SHP77 treated with DMSO at 0.1 percent for 48 hours (cell line): ENCODE measurements around the gene FAM193B.

Experiments
- DNase-seq: peaks from one replicate; lab custom pipeline; 2025; lab: John Stamatoyannopoulos, UW

FAM193B gene

DNA sequence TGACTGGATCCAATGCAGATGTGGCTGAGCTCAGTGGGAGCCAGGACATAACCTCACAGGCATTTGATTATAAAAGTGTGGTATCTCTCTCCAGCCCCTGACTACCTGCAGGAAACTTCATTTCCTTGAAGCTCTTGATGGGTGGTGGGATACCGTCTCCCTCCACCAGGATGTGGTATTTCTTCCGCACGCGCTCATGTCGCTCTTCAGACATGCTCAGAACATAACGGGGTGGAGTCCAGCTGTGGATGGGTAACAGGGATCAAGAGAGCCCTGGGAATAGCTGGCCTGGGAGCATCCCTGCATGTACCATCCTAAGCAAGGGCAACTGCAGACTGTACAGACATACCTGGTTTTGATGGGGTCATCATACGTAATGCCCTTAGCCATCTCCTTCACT lies 38.8 kb downstream of the FAM193B start:
- DNase-seq = no peak

GRCh38 chr5:177514541-177514940 lies 39.8 kb downstream of the FAM193B start:
- DNase-seq = no peak

GRCh38 chr5:177513500-177513899 lies 40.9 kb downstream of the FAM193B start:
- DNase-seq = no peak

DNA sequence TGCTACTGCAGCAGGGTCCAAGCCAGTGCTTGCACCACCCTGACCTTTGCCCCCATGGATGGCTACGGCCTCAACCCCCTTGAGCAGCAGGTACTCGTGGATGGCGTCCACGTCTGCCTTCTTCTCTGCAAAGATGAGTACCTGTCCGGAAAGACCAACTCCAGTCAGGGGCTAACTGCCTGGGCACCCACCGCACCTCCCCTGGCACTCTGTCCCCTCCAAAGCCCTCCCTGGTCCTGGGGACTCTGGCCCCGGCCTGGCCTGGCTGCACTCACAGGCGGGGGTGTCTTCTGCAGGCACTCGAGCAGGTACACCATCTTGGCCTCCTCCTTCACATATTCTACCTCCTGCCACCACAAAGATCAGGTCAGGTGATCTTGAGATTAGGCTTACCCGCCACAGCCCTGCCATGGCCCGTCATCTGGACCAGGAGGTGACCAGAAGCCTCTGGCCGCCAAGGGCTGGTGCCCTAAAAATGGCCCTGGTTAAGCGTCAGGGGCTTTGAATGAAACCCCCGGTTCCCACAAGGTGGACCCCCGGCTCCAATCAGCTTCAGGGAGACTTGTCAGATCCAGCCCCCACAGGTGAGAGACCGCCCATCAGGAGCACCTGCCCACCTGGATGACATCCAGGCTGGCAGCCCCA lies 41.5 kb downstream of the FAM193B start:
- no peak for DNase-seq

GRCh38 chr5:177511796-177512675 lies 42.3 kb downstream of the FAM193B start:
- DNase-seq = no peak

DNA sequence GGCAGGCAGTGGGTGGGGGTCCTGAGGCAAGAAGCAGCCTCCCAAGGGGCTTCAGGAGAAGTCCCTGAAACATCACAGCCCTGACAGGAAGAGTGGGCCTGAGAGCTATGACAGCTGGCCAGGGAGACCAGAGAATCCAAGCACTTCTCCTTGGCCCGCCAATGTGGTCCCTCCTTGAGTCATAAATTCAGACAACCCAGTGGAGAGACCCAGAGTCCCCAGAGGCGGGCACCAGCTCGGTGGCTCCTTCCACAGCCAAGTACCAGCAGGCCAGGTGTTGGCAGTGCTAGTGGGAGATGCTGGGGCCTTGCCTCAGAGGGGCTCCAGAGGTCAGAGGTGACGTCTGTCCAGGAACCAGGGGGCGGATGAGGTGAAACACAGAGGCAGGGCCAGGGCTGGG lies 43.2 kb downstream of the FAM193B start:
- DNase-seq = no peak

DNA sequence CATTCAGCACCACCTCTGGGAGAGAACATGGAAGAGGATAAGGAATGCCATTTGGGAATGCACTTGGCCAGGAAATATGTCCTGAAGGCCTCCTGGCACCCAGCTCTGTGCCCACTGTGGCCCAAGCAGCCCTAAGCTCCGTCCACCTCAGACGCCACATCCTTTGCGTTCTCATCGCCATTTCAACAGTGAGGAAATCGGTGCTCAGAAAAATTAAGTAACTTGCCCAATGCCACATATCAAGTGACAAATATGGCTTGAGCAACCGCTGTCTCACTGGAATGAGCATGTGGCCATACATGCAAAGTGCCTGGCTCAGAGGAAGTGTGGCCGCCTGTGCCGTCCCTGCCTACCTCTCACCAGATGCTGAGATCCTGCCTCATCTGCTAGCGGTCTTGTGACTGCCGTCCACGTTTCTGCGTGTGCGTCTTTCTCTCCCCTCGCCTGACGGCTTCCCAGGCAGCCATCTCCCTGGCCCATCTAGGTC lies 43.8 kb downstream of the FAM193B start:
- no peak for DNase-seq

DNA sequence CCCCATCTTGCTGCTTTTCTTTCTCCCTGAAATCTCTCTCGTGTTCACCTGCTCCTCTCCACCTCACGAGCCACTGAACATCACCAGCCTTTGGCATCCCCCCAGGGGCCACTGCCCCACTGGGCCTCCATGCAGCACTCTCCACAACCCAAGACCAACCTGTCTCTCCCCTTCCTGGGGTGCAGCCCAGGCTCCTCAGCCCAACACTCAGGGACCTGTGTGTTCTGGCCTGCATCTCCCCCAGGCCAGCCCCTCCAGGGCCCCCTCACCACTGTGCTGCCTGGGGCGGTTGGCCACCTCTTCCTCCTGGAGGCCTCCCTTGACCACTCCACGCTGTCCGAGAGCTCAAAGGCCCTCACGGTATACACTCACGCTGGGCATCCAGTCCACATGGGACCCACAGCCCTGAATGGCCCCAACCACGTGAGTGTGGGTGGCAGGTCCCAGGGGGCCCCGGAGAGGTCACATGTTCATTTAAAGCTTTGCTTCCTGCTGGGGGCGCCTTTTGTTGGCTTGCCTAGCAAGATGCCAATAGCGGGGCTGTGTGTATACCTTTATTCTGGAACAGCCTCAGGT lies 44.3 kb downstream of the FAM193B start:
- DNase-seq = no peak

DNA sequence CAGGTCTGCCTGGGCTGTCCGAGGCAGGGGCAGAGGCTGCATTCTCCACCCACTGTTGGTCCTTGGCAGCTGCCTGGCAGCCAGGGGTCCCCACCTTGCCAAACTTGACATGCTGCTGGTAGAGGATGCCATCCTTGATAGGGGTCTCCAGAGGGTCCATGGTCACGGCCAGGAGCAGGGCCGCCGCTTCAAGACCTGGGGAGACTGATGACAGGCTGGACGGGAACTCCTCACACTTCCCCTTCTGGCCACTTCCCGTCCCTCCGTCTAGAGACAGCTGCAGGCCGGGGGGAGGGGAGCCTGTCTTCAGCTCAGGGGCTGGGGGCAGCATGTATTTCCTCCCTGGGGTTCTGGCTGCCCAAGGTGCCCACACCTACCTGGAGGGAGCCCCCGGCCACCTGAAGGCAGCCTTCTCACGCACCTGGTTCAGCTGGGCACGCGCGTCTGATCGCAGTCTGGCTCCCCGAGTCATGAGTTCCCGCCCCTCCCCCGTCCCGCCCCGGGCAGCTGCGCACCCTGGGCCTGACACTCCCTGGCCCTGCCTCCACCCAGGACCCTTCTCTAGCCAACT lies 44.9 kb downstream of the FAM193B start, which contains the start of gene DOK3:
TSS of gene DOK3 (minus strand) at position 446 of the 571 bp plus-strand sequence. CDS start at position 160, 286 bp downstream.
- DNase-seq = no peak

- DNase-seq = no peak
These were observed 45.5 kb downstream of the FAM193B start for GRCh38 chr5:177508837-177509236.

GRCh38 chr5:177508221-177508611 lies 46.1 kb downstream of the FAM193B start:
- no peak for DNase-seq

DNA sequence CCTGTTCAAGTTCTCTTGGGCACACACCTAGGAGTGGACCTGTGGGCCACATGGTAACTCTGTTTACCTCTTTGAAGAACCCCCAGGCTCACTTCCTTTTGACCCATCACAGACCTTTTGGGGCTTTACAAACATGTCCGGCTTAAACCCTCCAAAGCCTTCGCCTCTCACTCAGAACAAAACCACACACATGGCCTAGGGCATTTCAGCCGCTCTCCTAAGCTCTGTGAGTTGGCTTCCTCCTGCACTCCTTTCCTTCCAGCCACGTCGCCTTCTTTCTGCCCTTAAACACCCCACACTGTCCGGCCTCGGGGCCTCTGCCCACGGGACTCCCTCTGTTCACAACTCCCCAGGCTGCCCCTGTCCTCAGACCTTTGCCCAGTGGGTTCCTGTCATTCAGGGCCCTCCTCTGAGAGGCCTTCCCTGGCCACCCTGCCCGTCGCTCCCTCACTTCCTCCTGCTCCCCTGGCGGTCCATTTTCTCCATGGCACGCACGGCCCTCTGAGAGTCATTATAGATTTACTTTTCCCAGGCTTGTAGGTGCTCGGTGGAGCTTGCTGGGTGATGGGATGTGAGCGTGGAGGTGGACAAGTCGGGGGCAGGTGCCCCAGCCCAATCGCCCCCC lies 46.7 kb downstream of the FAM193B start:
- no peak for DNase-seq

DNA sequence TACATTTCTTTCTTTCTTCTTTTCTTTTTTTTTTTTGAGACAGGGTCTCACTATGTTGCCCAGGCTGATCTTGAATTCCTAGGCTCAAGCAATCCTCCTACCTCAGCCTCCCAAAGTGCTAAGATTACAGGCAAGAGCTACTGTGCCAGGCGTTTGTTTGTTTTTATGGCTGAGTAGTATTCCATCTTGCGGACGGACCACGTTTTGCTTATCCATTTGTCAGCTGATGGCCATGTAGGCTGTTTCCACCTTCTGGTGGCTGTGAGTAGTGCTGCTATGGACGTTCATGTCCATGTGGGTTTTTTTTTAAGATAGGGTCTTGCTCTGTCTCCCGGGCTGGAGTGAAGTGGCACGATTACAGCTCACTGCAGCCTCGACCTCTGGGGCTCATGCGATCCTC lies 47.2 kb downstream of the FAM193B start:
- no peak for DNase-seq

DNA sequence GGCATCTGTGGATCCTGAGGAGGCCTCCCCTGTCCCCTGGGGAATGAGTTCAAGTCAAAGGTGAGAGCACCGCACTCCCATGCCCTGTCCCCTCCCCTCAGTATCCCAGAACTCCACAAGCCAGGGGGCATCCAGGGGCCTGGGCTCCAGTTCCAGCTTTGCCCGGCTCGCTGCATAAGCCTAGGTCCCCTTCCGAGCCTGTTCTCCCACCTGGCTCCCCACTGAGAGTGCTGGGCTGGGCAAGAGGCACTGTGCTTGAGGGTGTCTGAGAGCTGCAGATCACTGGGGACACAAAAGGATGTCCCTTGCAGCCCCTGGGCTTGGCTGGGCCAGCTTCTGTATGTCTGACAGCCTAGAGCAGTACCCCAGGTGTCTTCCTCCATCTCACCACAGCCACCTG lies 49.3 kb downstream of the FAM193B start:
- DNase-seq = no peak

GRCh38 chr5:177504086-177505056 lies 50.0 kb downstream of the FAM193B start:
- no peak for DNase-seq

GRCh38 chr5:177503351-177504085 lies 50.8 kb downstream of the FAM193B start:
- DNase-seq = no peak

DNA sequence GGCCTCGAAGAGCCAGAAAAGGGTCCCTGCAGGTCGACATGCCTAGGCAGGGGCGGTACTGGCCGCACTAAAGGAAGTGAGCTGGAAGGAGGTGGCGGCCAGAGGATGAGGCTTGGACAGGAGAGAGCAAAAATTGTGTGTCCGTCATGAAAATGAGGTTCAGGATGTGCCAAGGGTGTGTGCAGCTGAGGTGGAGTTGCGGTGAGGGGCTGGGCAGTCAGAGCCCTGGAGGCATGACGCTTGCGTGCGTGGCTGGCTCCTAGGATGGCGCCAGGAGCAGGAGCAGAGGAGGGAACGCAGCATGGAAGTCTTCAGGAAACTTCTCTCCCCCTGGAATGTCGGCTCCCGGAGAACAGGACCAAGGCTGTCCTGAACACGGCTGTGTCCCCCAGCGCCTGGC lies 51.5 kb downstream of the FAM193B start:
- no peak for DNase-seq

GRCh38 chr5:177501874-177502678 lies 52.3 kb downstream of the FAM193B start:
- DNase-seq = no peak
